H1 (cell line): Measurements from ENCODE around the gene C9. TPM values are rescaled to one million over a fixed set of nuclear protein-coding genes. Genes with fewer than 3 reads are reported as not detected.

Experiments used
- CTCF ChIA-PET: fragments of 300-600 bp; sonication (Branson Sonifier 250); formaldehyde crosslinking; loops from one replicate; lab custom pipeline; 2021; ENCODE audit not compliant: partially characterized antibody; lab: Charles Lee
- POLR2A ChIA-PET: fragments of 300-600 bp; sonication (Branson Sonifier 250); formaldehyde crosslinking; loops from one replicate; lab custom pipeline; 2021; ENCODE audit warnings: inconsistent platforms; ENCODE audit not compliant: partially characterized antibody; lab: Charles Lee
- DNase-seq, 2 experiments: peaks; one replicate each; pipeline versions ENCODE4 v3.0.0 to v3.0.0-alpha.2; 2010 to 2022; ENCODE audit warnings: low spot score in 2 of 2, low read depth in 1 of 2, mixed read lengths in 1 of 2
- FAIRE-seq: peaks from 2 replicates; lab custom pipeline; 2011; peaks lifted over from hg19 to GRCh38; lab: Jason Lieb, UNC
- H2AFZ ChIP-seq: 2 replicates; pipeline ENCODE4 v1.8.1; 2012; ENCODE audit warnings: low read length, inconsistent platforms
- H2AK5ac ChIP-seq: 2 replicates; pipeline ENCODE4 v1.6.1; 2013; ENCODE audit warnings: low read depth, low read length
- H2BK120ac ChIP-seq: replicated peaks from 2 replicates; pipeline ENCODE3; 2013; ENCODE audit warnings: low read depth, low read length, inconsistent platforms
- H2BK12ac ChIP-seq: 2 replicates; pipeline ENCODE4 v1.6.1; 2013; ENCODE audit warnings: low read depth, low read length
- H2BK15ac ChIP-seq: 2 replicates; pipeline ENCODE4 v1.6.1; 2013; ENCODE audit warnings: low read length
- H2BK20ac ChIP-seq: 2 replicates; pipeline ENCODE4 v1.6.1; 2013; ENCODE audit warnings: low read length
- H2BK5ac ChIP-seq: 2 replicates; pipeline ENCODE4 v1.6.1; 2013; ENCODE audit warnings: low read depth, low read length
- H3K14ac ChIP-seq: 2 replicates; pipeline ENCODE4 v1.6.1; 2013; ENCODE audit warnings: inconsistent platforms; ENCODE audit not compliant: insufficient read length
- H3K18ac ChIP-seq: 2 replicates; pipeline ENCODE4 v1.6.1; 2013; ENCODE audit warnings: low read length; ENCODE audit errors: extremely low read depth
- H3K23ac ChIP-seq: 2 replicates; pipeline ENCODE4 v1.6.1; 2013; ENCODE audit warnings: inconsistent platforms; ENCODE audit not compliant: insufficient read length
- H3K23me2 ChIP-seq: 2 replicates; pipeline ENCODE4 v1.6.1; 2013; ENCODE audit warnings: low read depth, low read length
- H3K27ac ChIP-seq: 2 replicates; pipeline ENCODE4 v1.6.1; 2011; ENCODE audit warnings: low read depth, low read length, inconsistent platforms
- H3K27me3 ChIP-seq, 4 experiments: replicated peaks in 1 of 4; 1 replicate in 1 of 4; 2 replicates in 3 of 4; pipeline versions ENCODE4 v1.6.1 to v1.8.1; 2011 to 2013; ENCODE audit warnings: low read length in 3 of 4, mild to moderate bottlenecking in 3 of 4, inconsistent platforms in 2 of 4, mixed read lengths in 2 of 4, moderate library complexity in 1 of 4; ENCODE audit not compliant: control insufficient read depth in 3 of 4, insufficient read depth in 3 of 4; ENCODE audit errors: extremely low read depth in 1 of 4
- H3K36me3 ChIP-seq, 4 experiments: 2 replicates each; pipeline versions ENCODE4 v1.6.1 to v1.8.1; 2011 to 2013; ENCODE audit warnings: mild to moderate bottlenecking in 4 of 4, low read length in 3 of 4, moderate library complexity in 2 of 4, control low read depth in 1 of 4, inconsistent platforms in 1 of 4; ENCODE audit not compliant: insufficient read depth in 4 of 4, control insufficient read depth in 2 of 4
- H3K4ac ChIP-seq: replicated peaks from 2 replicates; pipeline ENCODE3; 2013; ENCODE audit warnings: low read length, low read depth, mixed read lengths, inconsistent platforms; ENCODE audit not compliant: insufficient read length
- H3K4me1 ChIP-seq, 4 experiments: replicated peaks in 1 of 4; 1 replicate in 1 of 4; 2 replicates in 3 of 4; pipeline versions ENCODE4 v1.6.1 to v1.8.1; 2011 to 2013; ENCODE audit warnings: low read length in 3 of 4, inconsistent platforms in 2 of 4, mixed read lengths in 1 of 4; ENCODE audit not compliant: insufficient read depth in 4 of 4, control insufficient read depth in 3 of 4
- H3K4me2 ChIP-seq, 2 experiments: 2 replicates each; pipeline versions ENCODE4 v1.6.1 to v1.8.1; 2011 to 2013; ENCODE audit warnings: low read depth in 2 of 2, low read length in 2 of 2, control low read depth in 1 of 2, inconsistent platforms in 1 of 2, mild to moderate bottlenecking in 1 of 2; ENCODE audit not compliant: insufficient read depth in 1 of 2
- H3K4me3 ChIP-seq, 4 experiments: fragments of 200-600, 300-600 bp in 1 of 4; sonication (generic), shearing (Covaris generic), sonication (Bioruptor Twin) in 1 of 4; 2 replicates each; pipeline versions ENCODE4 v1.5.1 to v1.8.1; 2011 to 2016; ENCODE audit warnings: low read length in 4 of 4, low read depth in 3 of 4, control low read depth in 2 of 4, inconsistent platforms in 2 of 4, mild to moderate bottlenecking in 2 of 4, mixed read lengths in 1 of 4, moderate library complexity in 1 of 4; ENCODE audit not compliant: insufficient read depth in 2 of 4; ENCODE audit errors: extremely low read depth in 1 of 4
- H3K56ac ChIP-seq: replicated peaks from 2 replicates; pipeline ENCODE3; 2013; ENCODE audit warnings: low read depth, mild to moderate bottlenecking, mixed read lengths, low read length, inconsistent platforms; ENCODE audit not compliant: insufficient read length
- H3K79me1 ChIP-seq: 2 replicates; pipeline ENCODE4 v1.6.1; 2013; ENCODE audit warnings: low read depth, low read length, control low read depth
- H3K79me2 ChIP-seq, 2 experiments: 2 replicates each; pipeline versions ENCODE4 v1.6.1 to v1.8.1; 2012 to 2013; ENCODE audit warnings: low read length in 2 of 2, mild to moderate bottlenecking in 2 of 2, inconsistent platforms in 1 of 2; ENCODE audit not compliant: insufficient read depth in 2 of 2, control insufficient read depth in 1 of 2
- H3K9ac ChIP-seq, 4 experiments: replicated peaks in 1 of 4; 1 replicate in 1 of 4; 2 replicates in 3 of 4; pipeline versions ENCODE4 v1.6.1 to v1.8.1; 2011 to 2013; ENCODE audit warnings: low read depth in 3 of 4, low read length in 3 of 4, control low read depth in 2 of 4, mild to moderate bottlenecking in 2 of 4, moderate library complexity in 2 of 4, inconsistent platforms in 1 of 4; ENCODE audit errors: extremely low read depth in 1 of 4
- H3K9me3 ChIP-seq, 2 experiments: 2 replicates each; pipeline versions ENCODE4 v1.6.1 to v1.8.1; 2012 to 2013; ENCODE audit warnings: mild to moderate bottlenecking in 2 of 2, moderate library complexity in 2 of 2, control low read depth in 1 of 2, inconsistent platforms in 1 of 2, low read depth in 1 of 2, low read length in 1 of 2, mixed read lengths in 1 of 2; ENCODE audit not compliant: insufficient read depth in 2 of 2
- H4K20me1 ChIP-seq, 2 experiments: replicated peaks in 1 of 2; 2 replicates each; pipeline versions ENCODE3 to v1.8.1; 2011 to 2013; ENCODE audit warnings: inconsistent platforms in 2 of 2, low read length in 2 of 2, mild to moderate bottlenecking in 1 of 2; ENCODE audit not compliant: insufficient read depth in 2 of 2, control insufficient read depth in 1 of 2
- H4K5ac ChIP-seq: 2 replicates; pipeline ENCODE4 v1.6.1; 2013; ENCODE audit warnings: low read length, low read depth, mixed read lengths, inconsistent platforms; ENCODE audit not compliant: insufficient read length
- H4K8ac ChIP-seq: 2 replicates; pipeline ENCODE4 v1.8.0; 2013; ENCODE audit warnings: mild to moderate bottlenecking, moderate library complexity, low read length, inconsistent platforms; ENCODE audit not compliant: insufficient read depth; ENCODE audit errors: extremely low read depth
- H4K91ac ChIP-seq: replicated peaks from 2 replicates; pipeline ENCODE3; 2013; ENCODE audit warnings: low read length, mixed read lengths, inconsistent platforms; ENCODE audit not compliant: insufficient read length
- ASH2L ChIP-seq: fragments of 200-600, 300-600 bp; sonication (generic); IDR thresholded peaks from one replicate; pipeline ENCODE4 v1.7.1; 2017; ENCODE audit warnings: low read length
- CBX5 ChIP-seq: fragments of 300-800, 300-1000 bp; sonication (generic); IDR thresholded peaks from 2 replicates; pipeline ENCODE4 v1.7.1; 2016; ENCODE audit warnings: antibody characterized with exemption, low read length, low read depth
- CEBPB ChIP-seq: IDR thresholded peaks from 2 replicates; pipeline ENCODE4 v1.6.1; 2012; ENCODE audit warnings: low read depth, low read length
- CHD2 ChIP-seq: IDR thresholded peaks from 2 replicates; pipeline ENCODE4 v1.6.1; 2012; ENCODE audit warnings: low read length, improper control_type of control experiment
- KDM4A ChIP-seq: IDR thresholded peaks from one replicate; pipeline ENCODE4 v1.7.1; 2012; ENCODE audit warnings: low read depth, mild to moderate bottlenecking, moderate library complexity, low read length, inconsistent platforms; ENCODE audit not compliant: severe bottlenecking
- MAFK ChIP-seq: IDR thresholded peaks from 2 replicates; pipeline ENCODE4 v1.6.1; 2012; ENCODE audit warnings: low read depth, mild to moderate bottlenecking, improper control_type of control experiment, low read length
- WGBS, 2 experiments: shearing (Covaris generic) in 1 of 2; methylation state at CpG; one replicate each; pipeline versions ENCODE4 v1.1.6 to v1.1.7; 2013 to 2015; ENCODE audit warnings: low lambda C conversion rate in 2 of 2, mixed read lengths in 2 of 2, inconsistent platforms in 1 of 2, low coverage in 1 of 2, missing lambda C conversion rate in 1 of 2; ENCODE audit not compliant: insufficient replicate concordance in 2 of 2, insufficient coverage in 1 of 2, insufficient read length in 1 of 2; ENCODE audit errors: extremely low coverage in 1 of 2, missing lambda C conversion rate in 1 of 2; 5-methylcytosine and 5-hydroxymethylcytosine counted together
- polyA plus RNA-seq, 7 experiments: library from polyadenylated mRNA; depleted of rRNA in 3 of 7; stranded (reverse) in 5 of 7; unstranded in 2 of 7; fragments of >200 nt in 5 of 7; fragments of 200-250 nt in 2 of 7; gene quantifications; 1 replicate in 5 of 7; 2 replicates in 1 of 7; 4 replicates in 1 of 7; pipeline versions ENCODE4 v1.2.1 to v1.2.3, GENCODE V29; 2011 to 2013; ENCODE audit warnings: missing spikeins in 2 of 7, mixed read lengths in 2 of 7
- total RNA-seq: library from RNA; stranded (reverse); fragmentation: NEBNext Ultra II Directional; extraction: Animal tissue kit (Norgen Biotek cat#: 25700); gene quantifications from 2 replicates; pipeline ENCODE4 v1.2.1, GENCODE V29; 2021

The C9 gene
- total and polyA plus RNA-seq, 2 of the 8 experiments (the other 6 are each of a cell fraction or from before 2014, with no cell fraction given), result not detected

DNA sequence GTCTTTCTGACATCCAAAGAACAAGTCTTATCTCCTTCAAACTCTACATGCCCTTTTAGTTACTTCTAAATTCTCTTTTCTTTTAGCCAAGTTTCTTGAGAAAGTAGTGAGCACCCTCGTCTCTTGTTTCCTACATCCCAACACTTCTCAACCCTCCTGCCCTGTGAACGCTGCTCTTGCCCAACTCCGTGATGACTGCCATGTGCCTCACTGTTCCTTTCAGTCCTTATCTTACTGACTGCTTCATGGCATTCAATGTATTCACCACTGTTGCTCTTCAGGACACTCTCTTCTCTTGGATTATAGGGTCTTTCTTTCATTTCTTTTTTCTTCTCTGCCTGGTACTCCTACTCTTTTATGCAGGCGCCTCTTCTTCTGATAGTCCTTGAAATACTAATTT is 14.8 kb downstream of the C9 start:
- no peaks in the 10 kb centered on the region for H3K79me1 ChIP-seq
- H3K36me3 ChIP-seq, result no peaks in the 10 kb centered on the region
- no peak overlapping the region for H2AK5ac ChIP-seq
- no peak overlapping the region for H2BK120ac ChIP-seq
- H3K79me2 ChIP-seq, result no peaks in the 10 kb centered on the region
- no peak for DNase-seq
- no peak overlapping the region for H3K14ac ChIP-seq
- no peak overlapping the region for H2BK12ac ChIP-seq
- FAIRE-seq, result no peak
- H3K56ac ChIP-seq, result no peak overlapping the region
- no peaks in the 10 kb centered on the region for H3K4me1 ChIP-seq
- H3K23ac ChIP-seq, result no peak overlapping the region
- no peak overlapping the region for H3K4ac ChIP-seq
- H4K8ac ChIP-seq, result no peak overlapping the region
- no peak overlapping the region for H3K27ac ChIP-seq
- H3K18ac ChIP-seq, result no peak overlapping the region
- no peak overlapping the region for H4K5ac ChIP-seq
- ChIA-PET CTCF (no interaction called here), POLR2A (no interaction called here)
- H2BK5ac ChIP-seq, result no peak overlapping the region
- H3K4me2 ChIP-seq, result no peak overlapping the region
- H3K9me3 ChIP-seq, result peaks cover 14 to 16% of the 10 kb centered on the region in 2 experiments; a peak in 3 of 4 replicates
- no peak overlapping the region for H4K91ac ChIP-seq
- no peaks in the 10 kb centered on the region for H3K27me3 ChIP-seq
- no peak overlapping the region for H2AFZ ChIP-seq
- H3K4me3 ChIP-seq, result no peak overlapping the region
- H3K9ac ChIP-seq, result no peak overlapping the region
- WGBS, 2 experiments, result 95% methylated on average over 4 of the region's 4 CpGs; no CpG with 5 or more reads in 1 of the 2 experiments
- H4K20me1 ChIP-seq, result no peaks in the 10 kb centered on the region
- TF ChIP-seq MAFK, result no peak
- TF ChIP-seq CBX5, result no peak
- TF ChIP-seq CEBPB, result no peak
- no peak for TF ChIP-seq ASH2L
- no peak for TF ChIP-seq KDM4A
- no peak for TF ChIP-seq CHD2
- H2BK15ac ChIP-seq, result no peak overlapping the region
- H3K23me2 ChIP-seq, result no peaks in the 10 kb centered on the region
- no peak overlapping the region for H2BK20ac ChIP-seq
